ENCODE results near the gene SCAF1.

SCAF1 gene

DNA sequence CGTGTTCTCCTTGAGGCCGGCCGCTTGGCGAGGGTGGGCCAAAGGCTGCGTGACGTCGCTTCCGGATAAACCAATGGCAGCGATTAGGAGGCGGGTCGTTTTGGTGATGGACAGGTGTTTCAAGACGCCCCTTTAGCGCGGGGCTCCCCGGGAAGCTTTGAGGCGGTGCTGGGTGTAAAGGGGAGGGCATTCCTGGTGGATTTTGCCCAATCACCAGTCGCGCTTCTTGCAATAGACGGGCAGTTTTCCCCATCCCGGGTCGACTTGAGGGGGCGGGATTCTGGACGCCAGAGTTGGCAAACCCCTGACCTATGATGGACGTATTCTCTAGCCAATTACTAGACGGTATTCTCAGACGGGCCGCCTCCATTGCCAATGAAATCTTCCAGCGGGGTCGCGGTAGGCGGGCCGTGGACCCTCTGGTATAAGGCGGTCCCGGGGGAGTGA is 34.8 kb downstream of the SCAF1 start:
- TF ChIP-seq, protein P1, sequence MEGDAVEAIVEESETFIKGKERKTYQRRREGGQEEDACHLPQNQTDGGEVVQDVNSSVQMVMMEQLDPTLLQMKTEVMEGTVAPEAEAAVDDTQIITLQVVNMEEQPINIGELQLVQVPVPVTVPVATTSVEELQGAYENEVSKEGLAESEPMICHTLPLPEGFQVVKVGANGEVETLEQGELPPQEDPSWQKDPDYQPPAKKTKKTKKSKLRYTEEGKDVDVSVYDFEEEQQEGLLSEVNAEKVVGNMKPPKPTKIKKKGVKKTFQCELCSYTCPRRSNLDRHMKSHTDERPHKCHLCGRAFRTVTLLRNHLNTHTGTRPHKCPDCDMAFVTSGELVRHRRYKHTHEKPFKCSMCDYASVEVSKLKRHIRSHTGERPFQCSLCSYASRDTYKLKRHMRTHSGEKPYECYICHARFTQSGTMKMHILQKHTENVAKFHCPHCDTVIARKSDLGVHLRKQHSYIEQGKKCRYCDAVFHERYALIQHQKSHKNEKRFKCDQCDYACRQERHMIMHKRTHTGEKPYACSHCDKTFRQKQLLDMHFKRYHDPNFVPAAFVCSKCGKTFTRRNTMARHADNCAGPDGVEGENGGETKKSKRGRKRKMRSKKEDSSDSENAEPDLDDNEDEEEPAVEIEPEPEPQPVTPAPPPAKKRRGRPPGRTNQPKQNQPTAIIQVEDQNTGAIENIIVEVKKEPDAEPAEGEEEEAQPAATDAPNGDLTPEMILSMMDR (IDR thresholded peaks at IDR 0.05; ENCODE audit: borderline replicate concordance, control extremely low read depth, extremely low read depth, insufficient read depth, missing control alignments): no peak

DNA sequence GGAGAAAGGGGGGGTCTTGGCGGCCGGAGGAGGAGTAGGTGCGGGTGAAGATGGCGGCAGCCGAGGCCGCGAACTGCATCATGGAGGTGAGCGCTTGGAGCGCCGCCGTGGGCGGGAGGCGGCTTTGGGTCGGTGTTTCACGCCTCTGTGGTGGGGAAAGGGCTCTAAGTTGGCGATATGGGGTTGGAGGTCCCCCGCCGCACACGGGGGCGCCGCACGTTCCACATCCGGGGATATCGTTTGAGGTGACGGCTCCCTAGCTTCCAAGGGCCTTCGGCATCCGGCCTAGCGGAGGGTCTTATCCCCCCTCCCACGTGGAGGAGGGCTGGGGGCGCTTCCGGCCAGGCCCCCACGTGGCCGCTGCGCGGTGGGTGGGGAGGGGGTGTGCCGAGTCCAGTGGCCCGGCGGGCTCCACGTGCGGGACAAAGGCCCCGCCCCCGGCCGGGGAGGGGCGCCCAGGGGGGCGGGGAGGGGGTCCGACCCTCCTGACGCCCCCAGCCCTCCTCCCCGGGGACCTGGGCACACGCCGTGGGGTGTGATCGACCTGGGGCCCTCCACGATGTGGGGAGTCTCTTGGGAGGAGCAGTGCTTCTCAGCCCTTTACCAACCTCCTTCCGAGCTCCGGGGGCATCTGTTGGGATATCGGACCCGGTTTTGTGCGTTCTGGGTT is 35.4 kb downstream of the SCAF1 start, which contains the start of gene PRMT1:
TSS of gene PRMT1 (plus strand) at position 41 of the 670 bp plus-strand sequence. CDS start at position 51, 10 bp downstream.
- no peak for DNase-seq (ENCODE audit: low spot score)
- in situ Hi-C loops (cut with MboI; ENCODE audit: low sequenced_read_pairs, unreplicated experiment): no loop called here
- TF ChIP-seq, protein P1 (IDR thresholded peaks at IDR 0.05; ENCODE audit: borderline replicate concordance, control extremely low read depth, extremely low read depth, insufficient read depth, missing control alignments): no peak

More for the DNA sequence above, 34.8 kb downstream of the SCAF1 start:
- DNase-seq (ENCODE audit: low spot score): peak; percentile 94
- in situ Hi-C loops (cut with MboI; ENCODE audit: low sequenced_read_pairs, unreplicated experiment): no loop called here

DNA sequence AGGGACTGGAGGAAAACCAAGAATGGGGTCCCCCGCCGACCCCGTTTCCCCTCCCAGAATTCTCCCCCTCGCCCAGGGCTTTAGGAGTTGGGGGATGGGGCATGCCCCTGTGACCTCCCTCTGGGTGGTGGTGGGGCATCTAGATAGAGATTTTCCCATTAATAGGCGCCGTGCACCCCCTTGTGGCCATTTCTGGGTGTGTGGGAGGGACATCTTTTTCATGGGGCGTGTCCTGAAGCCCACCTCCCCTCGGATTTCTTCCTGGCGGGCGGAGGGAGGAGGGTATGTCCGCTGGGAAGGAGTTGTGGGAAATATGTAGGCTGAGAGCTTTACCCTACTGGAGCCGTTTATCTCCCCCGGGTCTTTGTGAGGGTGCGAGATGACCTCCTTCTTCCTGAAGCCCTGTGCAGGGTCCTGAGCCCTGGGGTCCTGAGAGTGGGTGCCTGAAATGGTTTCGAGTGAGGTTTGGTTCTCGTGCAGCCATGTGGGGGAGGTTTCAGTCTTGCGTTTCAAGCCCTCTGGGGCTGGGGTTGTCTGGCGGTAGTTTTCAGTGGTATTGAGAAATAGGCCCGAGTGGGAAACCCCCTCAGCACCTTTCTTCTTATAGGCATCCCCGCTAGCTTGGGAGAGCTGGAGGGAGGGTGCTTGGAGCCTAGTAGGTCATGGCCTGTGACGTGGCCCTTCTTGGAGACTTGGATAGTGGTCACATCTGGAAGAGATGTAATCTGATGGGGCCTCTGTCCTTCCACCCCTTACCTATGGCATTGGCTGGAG is 36.1 kb downstream of the SCAF1 start:
- in situ Hi-C loops (cut with MboI; ENCODE audit: low sequenced_read_pairs, unreplicated experiment): no loop called here
- TF ChIP-seq, protein P1 (IDR thresholded peaks at IDR 0.05; ENCODE audit: borderline replicate concordance, control extremely low read depth, extremely low read depth, insufficient read depth, missing control alignments): peak; percentile 74
- DNase-seq (ENCODE audit: low spot score): peak; percentile 78

DNA sequence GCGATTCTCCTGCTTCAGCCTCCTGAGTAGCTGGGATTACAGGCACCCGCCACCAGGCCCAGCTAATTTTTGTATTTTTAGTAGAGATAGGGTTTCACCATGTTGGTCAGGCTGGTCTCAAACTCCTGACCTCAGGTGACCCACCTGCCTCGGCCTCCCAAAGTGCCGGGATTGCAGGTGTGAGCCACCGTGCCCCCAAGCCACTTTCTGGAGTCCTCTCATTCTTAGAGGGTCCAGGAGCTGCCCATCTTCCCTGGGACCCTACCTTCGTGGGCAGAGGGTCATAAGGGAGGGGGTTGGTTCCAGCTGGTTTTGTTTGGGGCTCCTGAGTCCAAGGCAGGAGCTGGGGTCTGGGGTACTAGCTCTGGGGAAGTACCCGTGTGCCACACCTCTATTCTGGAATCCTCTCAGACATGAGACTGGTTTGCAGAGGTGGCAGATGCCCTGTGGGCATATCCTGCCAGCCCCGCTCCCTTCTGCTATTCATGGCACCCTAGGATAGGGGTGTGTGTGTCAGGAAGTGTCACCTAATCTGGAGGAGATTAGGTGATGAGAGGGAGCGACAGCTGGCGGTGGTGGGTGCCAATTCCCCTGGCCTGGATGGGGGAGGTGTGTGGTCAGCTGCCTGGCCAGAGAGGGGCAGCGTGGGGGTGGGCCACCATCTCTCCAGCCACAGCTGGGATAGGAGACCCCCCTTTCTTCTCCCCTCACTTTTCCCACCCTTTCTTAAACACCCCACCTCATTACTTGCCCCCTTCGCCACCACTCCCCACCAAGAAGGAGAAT is 37.2 kb downstream of the SCAF1 start:
- in situ Hi-C loops (cut with MboI; ENCODE audit: low sequenced_read_pairs, unreplicated experiment): no loop called here
- DNase-seq (ENCODE audit: low spot score): no peak

DNA sequence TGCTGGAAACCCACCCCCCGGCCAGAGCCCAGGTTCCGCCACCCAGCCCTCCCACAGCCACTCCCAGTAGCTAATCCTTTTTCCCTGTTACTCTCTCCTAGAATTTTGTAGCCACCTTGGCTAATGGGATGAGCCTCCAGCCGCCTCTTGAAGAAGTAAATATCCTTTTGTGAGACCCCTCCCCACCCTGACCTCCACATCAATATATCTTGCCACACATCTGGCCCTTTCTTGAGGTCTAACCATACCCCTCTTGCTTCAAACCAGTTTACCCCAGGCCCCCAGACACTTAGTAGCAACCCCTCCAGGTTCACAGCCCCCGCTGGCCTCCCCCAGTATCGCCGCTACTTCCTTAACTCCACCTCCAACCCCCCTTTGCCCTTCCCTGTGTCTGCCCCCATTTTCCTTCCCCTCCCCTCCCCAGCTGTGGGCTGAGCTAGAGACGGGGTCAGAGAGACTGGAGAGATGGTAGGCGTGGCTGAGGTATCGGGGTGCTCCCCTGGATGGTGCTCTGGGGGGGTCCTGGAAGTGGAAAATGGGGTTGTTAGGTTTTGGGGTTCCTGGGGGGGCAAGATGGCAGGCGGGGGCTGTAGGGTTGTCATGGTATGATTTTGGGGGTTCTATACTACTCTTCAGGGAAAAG is 37.9 kb downstream of the SCAF1 start:
- TF ChIP-seq, protein P1 (IDR thresholded peaks at IDR 0.05; ENCODE audit: borderline replicate concordance, control extremely low read depth, extremely low read depth, insufficient read depth, missing control alignments): no peak
- no peak for DNase-seq (ENCODE audit: low spot score)
- in situ Hi-C loops (cut with MboI; ENCODE audit: low sequenced_read_pairs, unreplicated experiment): no loop called here

More for the DNA sequence above, 37.2 kb downstream of the SCAF1 start:
- TF ChIP-seq, protein P1 (IDR thresholded peaks at IDR 0.05; ENCODE audit: borderline replicate concordance, control extremely low read depth, extremely low read depth, insufficient read depth, missing control alignments): no peak

All from GM13976 (cell line).